ENCODE data around the gene SLC35G6. TPM values are rescaled to one million over a fixed set of nuclear protein-coding genes. Genes with fewer than 3 reads are reported as not detected.

Gene SLC35G6
- total and polyA plus RNA-seq, 2 experiments from 2014 or later = 0.16 TPM; not detected in 1

GRCh38 chr17:7463372-7463846 lies 17.8 kb upstream of the SLC35G6 start:
- peaks cover 4% of the 10 kb centered on the region; the same call in 1 of the 2 replicates for H3K9me2 ChIP-seq (ENCODE audit: insufficient read depth)
- H4K20me1 ChIP-seq (replicated peaks; ENCODE audit: insufficient read depth) = no peaks in the 10 kb centered on the region
- H3K79me2 ChIP-seq (replicated peaks; ENCODE audit: insufficient read depth) = no peaks in the 10 kb centered on the region
- H3K36me3 ChIP-seq (ENCODE audit: insufficient read depth) = no peaks in the 10 kb centered on the region
- Mint-ChIP-seq H3K27ac (no peak overlapping the region), H3K9me3 (no peaks in the 10 kb centered on the region), H3K36me3 (ENCODE audit: low read depth) (peaks cover 11% of the 10 kb centered on the region), H3K4me1 (peaks cover 24% of the 10 kb centered on the region), H3K27me3 (ENCODE audit: insufficient read depth, low read depth, poor library complexity) (peaks cover 17% of the 10 kb centered on the region), H3K4me3 (no peak overlapping the region)
- 0 out of 2 replicates have a peak, but pooled peaks cover 5% of the 10 kb centered on the region for H3F3A ChIP-seq (replicated peaks; ENCODE audit: low read depth)
- peaks cover 15% of the 10 kb centered on the region; the same call in 1 of the 2 replicates for H3K4me1 ChIP-seq (ENCODE audit: insufficient read depth)
- no peak for DNase-seq (ENCODE audit: low spot score)
- H3K4me2 ChIP-seq = no peak overlapping the region
- no peak overlapping the region for H2AFZ ChIP-seq
- no peak overlapping the region for H3K4me3 ChIP-seq
- no peak overlapping the region for H3K27ac ChIP-seq (ENCODE audit: low read depth)
- TF ChIP-seq JUNB (IDR thresholded peaks at IDR 0.05; ENCODE audit: unreplicated experiment) (no peak), STAT1 (IDR thresholded peaks at IDR 0.05; ENCODE audit: unreplicated experiment) (no peak), EZH2phosphoT487 (IDR thresholded peaks at IDR 0.05; ENCODE audit: unreplicated experiment) (no peak), POLR2AphosphoS5 (IDR thresholded peaks at IDR 0.05; ENCODE audit: low read depth) (no peak), ZNF331 (CRISPR knock-in tag; IDR thresholded peaks at IDR 0.05; ENCODE audit: low read depth) (no peak), EZH2 (IDR thresholded peaks at IDR 0.05; ENCODE audit: low read depth, unreplicated experiment) (no peak), CREB1 (CRISPR knock-in tag; IDR thresholded peaks at IDR 0.05; ENCODE audit: low read depth) (no peak), ETS1 (IDR thresholded peaks at IDR 0.05) (no peak), ZNF114 (CRISPR knock-in tag; IDR thresholded peaks at IDR 0.05) (no peak)
- H3K27me3 ChIP-seq (ENCODE audit: insufficient read depth) = no peaks in the 10 kb centered on the region
- ATAC-seq = no peak

DNA sequence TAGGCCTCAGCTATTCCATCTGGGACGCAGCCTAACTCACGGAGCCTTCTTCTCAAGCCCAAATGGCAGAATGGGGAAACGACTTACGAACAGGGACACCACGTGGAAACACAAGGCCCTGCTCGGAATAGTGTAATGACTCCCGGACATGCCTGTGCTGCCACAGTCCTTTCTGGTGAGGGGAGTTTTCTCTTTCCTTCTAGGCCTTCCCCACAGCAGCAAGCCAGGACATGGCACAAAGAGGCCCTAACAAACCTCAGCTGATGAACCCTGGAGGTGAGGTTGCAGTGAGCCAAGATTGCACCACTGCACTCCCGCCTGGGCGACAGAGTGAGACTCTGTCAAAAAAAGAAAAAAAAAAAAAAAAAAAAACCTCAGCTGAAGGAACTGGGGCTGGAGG lies 17.2 kb upstream of the SLC35G6 start:
- Histone ChIP-seq H3F3A (replicated peaks; ENCODE audit: low read depth) (0 out of 2 replicates have a peak, but pooled peaks cover 5% of the 10 kb centered on the region), H3K27ac (ENCODE audit: low read depth) (no peak overlapping the region), H3K36me3 (ENCODE audit: insufficient read depth) (no peaks in the 10 kb centered on the region), H3K4me1 (ENCODE audit: insufficient read depth) (peaks cover 15% of the 10 kb centered on the region; the same call in 1 of the 2 replicates), H3K79me2 (replicated peaks; ENCODE audit: insufficient read depth) (no peaks in the 10 kb centered on the region), H3K27me3 (ENCODE audit: insufficient read depth) (no peaks in the 10 kb centered on the region), H3K9me2 (ENCODE audit: insufficient read depth) (peaks cover 4% of the 10 kb centered on the region; the same call in 1 of the 2 replicates), H3K4me3 (no peak overlapping the region), H4K20me1 (replicated peaks; ENCODE audit: insufficient read depth) (no peaks in the 10 kb centered on the region), H3K4me2 (no peak overlapping the region), H2AFZ (no peak overlapping the region)
- Mint-ChIP-seq H3K4me3 (no peak overlapping the region), H3K27me3 (ENCODE audit: insufficient read depth, low read depth, poor library complexity) (peaks cover 20% of the 10 kb centered on the region), H3K36me3 (ENCODE audit: low read depth) (peaks cover 11% of the 10 kb centered on the region), H3K9me3 (no peaks in the 10 kb centered on the region), H3K4me1 (peaks cover 24% of the 10 kb centered on the region), H3K27ac (no peak overlapping the region)
- DNase-seq (ENCODE audit: low spot score) (no peak), ATAC-seq (no peak)
- TF ChIP-seq CTCF (conservative IDR thresholded peaks at IDR 0.05; ENCODE audit: low read depth in 2 of 2) (no peak), ZNF331 (CRISPR knock-in tag; IDR thresholded peaks at IDR 0.05; ENCODE audit: low read depth) (no peak), POLR2AphosphoS5 (IDR thresholded peaks at IDR 0.05; ENCODE audit: low read depth) (no peak), NANOG (IDR thresholded peaks at IDR 0.05; ENCODE audit: borderline replicate concordance) (no peak), CREB1 (CRISPR knock-in tag; IDR thresholded peaks at IDR 0.05; ENCODE audit: low read depth) (no peak), STAT1 (IDR thresholded peaks at IDR 0.05; ENCODE audit: unreplicated experiment) (no peak), EZH2 (IDR thresholded peaks at IDR 0.05; ENCODE audit: low read depth, unreplicated experiment) (no peak), EZH2phosphoT487 (IDR thresholded peaks at IDR 0.05; ENCODE audit: unreplicated experiment) (no peak), ETS1 (IDR thresholded peaks at IDR 0.05) (no peak)

Data from GM23338 (cell line).